C4-2B (cell line): ENCODE data around the gene TRIM62.

Source experiments
- H3K27ac ChIP-seq: fragments of 450-650 bp; 2 replicates; pipeline ENCODE4 v1.5.1; 2017
- ZFX ChIP-seq: fragments of 450-650 bp; IDR thresholded peaks from 2 replicates; pipeline ENCODE4 v1.6.1; 2017
- TF ChIP-seq, protein P1 (sequence below): fragments of 450-650 bp; conservative IDR thresholded peaks from 2 replicates; pipeline ENCODE4 v1.5.1; 2017; ENCODE audit warnings: mild to moderate bottlenecking

Gene TRIM62

DNA sequence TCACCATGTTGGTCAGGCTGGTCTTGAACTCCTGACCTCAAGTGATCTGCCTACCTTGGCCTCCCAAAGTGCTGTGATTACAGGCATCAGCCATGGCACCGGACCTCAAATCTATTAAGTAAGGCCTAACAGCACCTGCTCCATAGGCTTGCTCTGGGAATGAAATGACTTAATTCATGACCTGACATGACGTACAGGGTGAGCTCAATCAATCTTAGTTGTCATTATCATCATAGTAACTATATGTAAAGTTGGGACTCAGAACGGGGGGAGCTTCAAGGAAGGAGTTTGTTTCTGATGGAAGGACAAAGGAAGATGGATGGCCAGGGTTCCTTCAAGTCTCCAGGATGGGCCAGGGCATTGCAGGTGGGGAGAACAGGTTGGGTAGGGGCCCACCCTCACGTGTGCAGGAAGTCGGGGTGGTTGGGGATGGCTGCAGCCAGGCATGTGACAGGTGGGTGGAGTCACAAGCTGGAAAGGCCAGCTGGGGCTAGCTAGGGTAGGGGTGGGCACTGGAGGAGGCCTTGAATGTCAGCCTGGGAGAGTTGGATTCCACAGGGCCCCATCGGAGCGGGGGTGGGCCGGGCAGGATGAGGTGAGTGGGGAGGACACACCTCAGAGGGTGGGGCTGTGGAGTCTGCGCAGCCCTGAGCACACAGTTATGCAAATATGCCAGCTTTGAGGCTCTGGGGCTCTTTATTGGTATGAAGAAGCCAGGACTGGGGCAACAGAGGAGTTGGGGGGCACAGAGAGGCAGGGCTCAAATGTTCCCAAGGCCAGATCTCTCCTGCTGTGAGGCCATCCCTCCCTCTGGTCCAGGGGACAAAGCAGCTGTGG, 9.6 kb downstream of the TRIM62 start:
- TF ChIP-seq, protein P1, sequence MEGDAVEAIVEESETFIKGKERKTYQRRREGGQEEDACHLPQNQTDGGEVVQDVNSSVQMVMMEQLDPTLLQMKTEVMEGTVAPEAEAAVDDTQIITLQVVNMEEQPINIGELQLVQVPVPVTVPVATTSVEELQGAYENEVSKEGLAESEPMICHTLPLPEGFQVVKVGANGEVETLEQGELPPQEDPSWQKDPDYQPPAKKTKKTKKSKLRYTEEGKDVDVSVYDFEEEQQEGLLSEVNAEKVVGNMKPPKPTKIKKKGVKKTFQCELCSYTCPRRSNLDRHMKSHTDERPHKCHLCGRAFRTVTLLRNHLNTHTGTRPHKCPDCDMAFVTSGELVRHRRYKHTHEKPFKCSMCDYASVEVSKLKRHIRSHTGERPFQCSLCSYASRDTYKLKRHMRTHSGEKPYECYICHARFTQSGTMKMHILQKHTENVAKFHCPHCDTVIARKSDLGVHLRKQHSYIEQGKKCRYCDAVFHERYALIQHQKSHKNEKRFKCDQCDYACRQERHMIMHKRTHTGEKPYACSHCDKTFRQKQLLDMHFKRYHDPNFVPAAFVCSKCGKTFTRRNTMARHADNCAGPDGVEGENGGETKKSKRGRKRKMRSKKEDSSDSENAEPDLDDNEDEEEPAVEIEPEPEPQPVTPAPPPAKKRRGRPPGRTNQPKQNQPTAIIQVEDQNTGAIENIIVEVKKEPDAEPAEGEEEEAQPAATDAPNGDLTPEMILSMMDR = no peak
- no peak for TF ChIP-seq ZFX
- no peak overlapping the region for H3K27ac ChIP-seq

DNA sequence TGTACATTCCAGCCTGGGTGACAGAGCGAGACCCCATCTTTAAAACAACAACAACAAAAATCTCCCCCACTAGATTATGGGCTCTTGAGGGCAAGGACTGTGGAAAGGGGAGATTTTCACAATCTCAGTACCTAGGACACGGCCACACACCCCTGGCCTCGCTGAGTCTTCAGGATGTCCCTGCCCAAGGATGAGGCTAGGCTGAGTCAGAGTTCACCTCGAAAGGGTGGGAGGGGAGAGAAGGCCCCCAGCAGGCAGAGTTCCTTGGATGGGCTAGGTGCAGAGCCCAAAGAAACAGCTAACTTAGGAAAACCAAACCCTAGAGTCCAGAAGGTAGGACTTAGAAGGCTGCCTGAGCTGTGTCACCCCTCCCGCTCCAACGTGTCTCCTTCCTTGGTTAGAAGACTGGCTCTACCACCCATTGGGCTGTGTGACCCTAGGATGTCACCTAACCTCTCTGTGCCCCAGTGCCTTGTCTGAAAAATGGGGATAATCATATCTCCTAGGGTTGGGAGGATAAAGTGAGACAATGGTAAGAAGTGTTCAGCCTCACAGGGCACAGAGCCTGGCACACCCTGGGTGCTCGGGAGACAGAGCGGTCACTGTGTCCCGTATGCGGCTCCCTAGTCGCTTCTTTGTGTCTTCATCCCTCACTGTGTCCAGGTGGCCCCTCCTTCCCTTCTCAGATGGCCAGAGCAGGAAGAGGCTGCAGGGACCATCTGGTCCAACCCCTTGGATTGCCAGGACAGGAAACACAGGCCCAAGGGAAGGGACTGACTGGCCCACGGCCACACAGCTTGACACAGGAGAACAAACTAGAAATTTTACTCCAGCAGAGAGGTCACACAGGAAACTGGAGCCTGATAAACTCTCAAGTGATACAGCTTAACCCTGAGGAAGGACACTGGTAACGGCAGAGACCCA, 11.2 kb downstream of the TRIM62 start:
- no peak for TF ChIP-seq ZFX
- TF ChIP-seq, protein P1 = no peak
- H3K27ac ChIP-seq = no peak overlapping the region

DNA sequence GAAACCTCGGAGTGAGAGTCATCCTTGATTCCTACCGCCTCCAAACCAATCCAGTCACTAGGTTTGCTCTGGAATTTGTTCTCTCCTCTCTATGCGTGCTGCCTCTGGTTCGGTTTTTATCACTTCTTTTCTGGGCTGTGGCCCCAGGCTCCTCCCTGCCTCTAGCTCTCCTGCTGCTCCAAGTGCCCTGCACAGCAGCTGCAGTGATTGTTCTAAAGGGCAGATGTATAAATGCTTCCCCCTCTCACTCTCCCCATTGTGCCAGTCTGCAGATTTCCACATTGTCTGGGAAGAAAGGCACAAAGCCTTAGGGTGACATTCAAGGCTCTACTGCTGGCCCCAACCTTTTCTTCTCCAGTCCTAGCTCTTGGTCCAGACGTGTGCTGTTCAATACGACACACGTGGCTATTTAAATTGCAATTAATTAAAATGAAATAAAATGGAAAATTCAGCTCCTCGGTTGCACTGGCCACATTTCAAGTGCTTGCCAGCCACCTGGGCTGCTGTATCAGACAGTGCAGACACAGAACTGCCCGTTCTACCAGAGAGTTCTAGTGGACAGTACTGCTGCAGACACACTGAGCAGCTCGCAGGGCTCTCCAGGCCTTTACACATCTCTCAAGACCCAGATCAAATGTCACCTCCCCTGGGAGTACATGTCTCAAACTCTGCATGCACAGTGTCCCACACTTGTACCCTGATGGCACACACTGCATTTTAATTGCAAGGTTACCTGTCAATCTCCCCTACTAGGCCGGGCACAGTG, 12.4 kb downstream of the TRIM62 start:
- TF ChIP-seq, protein P1 = no peak
- H3K27ac ChIP-seq = no peak overlapping the region

DNA sequence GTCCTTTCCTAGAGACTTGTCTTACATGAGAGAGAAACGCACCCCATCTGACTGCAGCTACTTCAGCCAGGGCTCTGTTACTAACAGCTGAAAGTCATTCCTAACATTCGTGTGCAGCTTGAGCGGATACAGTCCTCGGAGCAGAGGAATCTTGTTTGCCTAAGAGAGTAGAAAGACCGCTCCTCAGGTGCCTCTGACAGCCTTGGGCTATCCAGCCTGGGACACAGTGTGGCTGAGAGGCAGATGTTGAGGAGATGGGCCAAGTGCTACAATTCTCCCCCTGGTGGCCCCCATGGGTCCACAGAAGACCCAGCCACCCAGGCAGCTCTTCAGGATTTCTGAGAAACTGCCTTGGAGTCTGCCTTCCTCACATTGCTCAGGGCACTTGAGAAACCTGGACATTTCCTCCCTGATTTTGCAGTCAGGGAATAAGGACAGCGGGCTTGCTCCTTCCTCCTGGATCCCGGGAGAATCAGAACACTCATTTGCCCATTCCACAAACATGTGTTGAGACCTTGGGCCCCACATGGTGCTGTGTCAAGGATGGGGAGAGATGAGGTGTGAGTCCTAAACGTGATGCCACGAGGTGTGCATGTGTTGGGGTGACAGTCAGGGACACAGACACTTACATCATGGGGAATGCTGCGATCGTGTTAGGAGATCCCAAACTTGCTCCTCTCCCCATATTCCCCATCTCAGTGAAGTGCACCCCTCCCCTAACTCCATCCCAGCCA, 13.1 kb downstream of the TRIM62 start:
- TF ChIP-seq, protein P1 = no peak
- no peak for TF ChIP-seq ZFX
- H3K27ac ChIP-seq = no peak overlapping the region

DNA sequence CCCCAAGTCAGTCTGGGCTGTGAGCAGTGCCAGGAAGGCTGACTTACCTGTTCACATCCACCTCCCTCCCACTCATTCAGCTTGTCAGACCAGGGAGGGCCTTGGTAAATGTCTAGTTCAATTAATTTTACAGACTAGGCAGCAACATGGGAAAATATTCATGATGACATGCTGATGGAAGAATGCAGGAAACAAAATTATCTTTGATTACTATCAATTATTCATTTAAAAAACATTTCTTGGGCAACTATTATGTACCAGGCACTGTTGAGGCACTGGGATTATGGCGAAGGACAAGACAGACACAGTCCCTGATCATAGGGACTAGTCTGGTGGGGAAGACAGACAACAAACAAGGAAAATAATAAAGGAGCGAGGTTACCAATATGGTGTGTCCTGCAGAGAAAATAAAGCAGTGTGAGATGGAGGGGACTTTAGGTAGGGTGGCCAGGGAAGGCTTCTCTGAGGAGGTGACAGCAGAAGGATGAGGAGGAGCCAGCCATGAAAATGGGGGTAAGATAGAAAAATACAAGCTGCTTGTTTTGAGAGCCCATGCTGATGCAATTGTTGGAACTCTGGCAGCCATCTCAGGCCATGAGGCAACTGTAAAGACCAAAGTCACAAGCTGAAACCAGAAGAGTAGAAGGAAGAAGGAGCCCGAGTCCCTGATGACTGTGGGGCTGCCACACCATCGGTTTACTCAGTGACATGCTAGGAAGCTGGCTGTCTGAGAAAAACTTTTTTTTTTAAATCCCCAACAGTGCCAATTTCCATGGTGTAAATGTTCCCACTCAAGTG, 14.0 kb downstream of the TRIM62 start:
- no peak for TF ChIP-seq ZFX
- TF ChIP-seq, protein P1 = no peak
- no peak overlapping the region for H3K27ac ChIP-seq

DNA sequence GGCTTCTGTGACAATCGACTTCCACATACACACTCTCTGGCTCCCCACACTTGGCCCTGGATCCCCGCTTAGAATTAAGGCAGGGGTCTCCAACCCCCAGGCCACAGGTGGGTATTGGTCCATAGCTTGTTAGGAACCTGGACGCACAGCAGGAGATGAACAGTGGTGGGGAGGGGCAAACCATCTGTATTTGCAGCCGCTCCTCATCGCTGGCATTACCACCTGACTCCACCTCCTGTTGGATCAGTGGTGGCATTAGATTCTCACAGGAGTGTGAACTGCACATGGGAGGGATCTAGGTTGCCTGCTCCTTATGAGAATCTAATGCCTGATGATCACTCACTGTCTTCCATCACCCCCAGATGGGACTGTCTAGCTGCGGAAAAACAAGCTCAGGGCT, 16.0 kb downstream of the TRIM62 start:
- TF ChIP-seq, protein P1 = no peak
- TF ChIP-seq ZFX = no peak
- H3K27ac ChIP-seq = no peak overlapping the region
